Kidney epithelial cell (primary cell): ENCODE data around the gene ZNF396. TPM values are rescaled to one million over a fixed set of nuclear protein-coding genes. Genes with fewer than 3 reads are reported as not detected.

Source experiments
- DNase-seq: peaks from one replicate; pipeline ENCODE4 v3.0.0-alpha.2; 2010; ENCODE audit warnings: low read depth
- H3K27me3 ChIP-seq: 2 replicates; pipeline ENCODE4 v1.6.0; 2011; ENCODE audit warnings: low read length; ENCODE audit not compliant: control insufficient read depth, insufficient read depth
- H3K36me3 ChIP-seq: 2 replicates; pipeline ENCODE4 v1.5.1; 2011; ENCODE audit warnings: low read length; ENCODE audit not compliant: control insufficient read depth, insufficient read depth
- H3K4me3 ChIP-seq: 2 replicates; pipeline ENCODE4 v1.5.1; 2011; ENCODE audit warnings: low read depth, mild to moderate bottlenecking, control low read depth, low read length
- total RNA-seq: library from RNA; depleted of rRNA; stranded (reverse); fragments of >200 nt; gene quantifications from 2 replicates; pipeline ENCODE4 v1.2.3, GENCODE V29; 2015
- TF ChIP-seq, protein P1 (sequence below): IDR thresholded peaks from 2 replicates; pipeline ENCODE4 v1.5.1; 2011; ENCODE audit warnings: mild to moderate bottlenecking, moderate library complexity, low read length, control low read depth, inconsistent platforms; ENCODE audit not compliant: insufficient read depth, poor library complexity, severe bottlenecking

Gene ZNF396
- total RNA-seq, 1 donor from 2014 or later = 2.0 TPM

DNA sequence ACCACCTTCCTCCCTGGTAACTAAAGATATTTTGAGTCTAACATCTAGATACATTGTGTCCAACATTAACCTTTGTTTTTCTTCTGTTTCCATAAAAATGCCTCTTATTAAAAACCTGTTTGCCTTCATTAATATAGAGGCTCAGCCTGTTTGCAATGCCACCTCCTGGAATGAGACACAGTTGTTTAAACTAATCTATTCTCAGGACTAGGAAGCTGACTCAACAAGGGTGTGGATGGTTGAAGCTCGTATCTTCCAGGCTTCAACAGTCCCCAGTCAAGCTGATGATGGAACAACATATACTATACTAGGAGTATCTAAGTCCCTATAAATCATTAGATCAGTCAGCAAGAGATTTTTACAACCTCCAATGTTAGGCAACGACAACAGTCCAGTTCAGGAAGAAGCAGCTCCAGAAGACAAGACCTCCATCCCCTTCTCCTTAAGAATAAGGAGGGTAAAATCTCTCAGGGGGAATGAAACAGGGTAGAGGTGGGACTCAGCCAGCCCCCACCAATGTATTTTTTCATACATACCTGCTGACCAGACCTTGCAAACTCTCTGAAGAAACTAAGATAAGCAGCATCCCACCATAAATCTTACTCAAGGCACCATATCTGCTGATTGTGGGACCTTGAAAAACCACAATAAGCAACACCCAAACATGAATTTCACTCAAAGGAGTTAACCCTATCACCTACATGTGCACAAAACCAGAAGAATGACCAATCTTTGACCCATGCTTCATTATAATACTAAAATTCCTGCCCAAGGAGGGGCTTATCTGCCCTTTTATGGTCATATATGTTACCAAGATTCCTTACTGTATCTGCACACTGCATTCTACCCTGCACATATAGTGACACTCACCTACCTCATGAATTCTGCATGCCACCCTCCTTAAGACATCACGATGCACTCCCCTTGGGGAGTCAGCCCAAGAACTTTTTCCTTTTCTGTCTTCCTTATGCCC is 54.4 kb downstream of the ZNF396 start:
- H3K27me3 ChIP-seq = no peaks in the 10 kb centered on the region
- no peak overlapping the region for H3K4me3 ChIP-seq
- no peak for DNase-seq
- TF ChIP-seq, protein P1, sequence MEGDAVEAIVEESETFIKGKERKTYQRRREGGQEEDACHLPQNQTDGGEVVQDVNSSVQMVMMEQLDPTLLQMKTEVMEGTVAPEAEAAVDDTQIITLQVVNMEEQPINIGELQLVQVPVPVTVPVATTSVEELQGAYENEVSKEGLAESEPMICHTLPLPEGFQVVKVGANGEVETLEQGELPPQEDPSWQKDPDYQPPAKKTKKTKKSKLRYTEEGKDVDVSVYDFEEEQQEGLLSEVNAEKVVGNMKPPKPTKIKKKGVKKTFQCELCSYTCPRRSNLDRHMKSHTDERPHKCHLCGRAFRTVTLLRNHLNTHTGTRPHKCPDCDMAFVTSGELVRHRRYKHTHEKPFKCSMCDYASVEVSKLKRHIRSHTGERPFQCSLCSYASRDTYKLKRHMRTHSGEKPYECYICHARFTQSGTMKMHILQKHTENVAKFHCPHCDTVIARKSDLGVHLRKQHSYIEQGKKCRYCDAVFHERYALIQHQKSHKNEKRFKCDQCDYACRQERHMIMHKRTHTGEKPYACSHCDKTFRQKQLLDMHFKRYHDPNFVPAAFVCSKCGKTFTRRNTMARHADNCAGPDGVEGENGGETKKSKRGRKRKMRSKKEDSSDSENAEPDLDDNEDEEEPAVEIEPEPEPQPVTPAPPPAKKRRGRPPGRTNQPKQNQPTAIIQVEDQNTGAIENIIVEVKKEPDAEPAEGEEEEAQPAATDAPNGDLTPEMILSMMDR = no peak
- H3K36me3 ChIP-seq = no peaks in the 10 kb centered on the region

Other genes starting within 250 kb of the ZNF396 start
- 18.4 and 19.4 TPM in 2 replicates for gene ZNF397, start 136.3 kb downstream of the ZNF396 start, total RNA-seq
- gene ZSCAN30, start 87.1 kb downstream of the ZNF396 start, total RNA-seq = 11.3 and 16.8 TPM in 2 replicates
- 39.4 and 40.7 TPM in 2 replicates for gene ZNF24, start 32.9 kb downstream of the ZNF396 start, total RNA-seq
- 6.9 and 11.3 TPM in 2 replicates for gene INO80C, start 120.6 kb upstream of the ZNF396 start, total RNA-seq
- 47.5 and 53.2 TPM in 2 replicates for gene GALNT1, start 204.4 kb upstream of the ZNF396 start, total RNA-seq